Chondrocyte (in vitro differentiated cells): ENCODE results near the gene C19orf47. TPM values are rescaled to one million over a fixed set of nuclear protein-coding genes. Genes with fewer than 3 reads are reported as not detected.

ENCODE experiments used
- DNase-seq: peaks from one replicate; pipeline ENCODE4 v3.0.0; 2021; ENCODE audit warnings: mixed read lengths, low spot score
- H3K27ac Mint-ChIP-seq: one replicate; pipeline ENCODE4 v1.8.0; 2021; ENCODE audit warnings: mild to moderate bottlenecking, moderate library complexity, mixed read lengths; ENCODE audit not compliant: unreplicated experiment
- H3K27me3 Mint-ChIP-seq: 2 replicates; pipeline ENCODE4 v1.8.0; 2021; ENCODE audit warnings: low read depth, mixed read lengths
- H3K36me3 Mint-ChIP-seq: 2 replicates; pipeline ENCODE4 v1.8.0; 2021; ENCODE audit warnings: low read depth, mixed read lengths
- H3K4me1 Mint-ChIP-seq: 2 replicates; pipeline ENCODE4 v1.8.0; 2021; ENCODE audit warnings: low read depth, mild to moderate bottlenecking, mixed read lengths
- H3K4me3 Mint-ChIP-seq: one replicate; pipeline ENCODE4 v1.8.0; 2021; ENCODE audit warnings: mild to moderate bottlenecking, moderate library complexity, mixed read lengths; ENCODE audit not compliant: unreplicated experiment
- H3K9me3 Mint-ChIP-seq: 2 replicates; pipeline ENCODE4 v1.8.0; 2021; ENCODE audit warnings: low read depth, mixed read lengths
- total RNA-seq: library from RNA; stranded (reverse); gene quantifications from 3 replicates; pipeline ENCODE4 v1.2.1, GENCODE V29; 2021
- TF ChIP-seq, protein P1 (sequence below): fragments of 200-600 bp; sonication (generic); IDR thresholded peaks from 2 replicates; pipeline ENCODE4 v1.5.0; 2021; ENCODE audit warnings: antibody characterized with exemption, mild to moderate bottlenecking, moderate library complexity

C19orf47 gene
- total RNA-seq, 1 donor from 2014 or later = 21.5 TPM

DNA sequence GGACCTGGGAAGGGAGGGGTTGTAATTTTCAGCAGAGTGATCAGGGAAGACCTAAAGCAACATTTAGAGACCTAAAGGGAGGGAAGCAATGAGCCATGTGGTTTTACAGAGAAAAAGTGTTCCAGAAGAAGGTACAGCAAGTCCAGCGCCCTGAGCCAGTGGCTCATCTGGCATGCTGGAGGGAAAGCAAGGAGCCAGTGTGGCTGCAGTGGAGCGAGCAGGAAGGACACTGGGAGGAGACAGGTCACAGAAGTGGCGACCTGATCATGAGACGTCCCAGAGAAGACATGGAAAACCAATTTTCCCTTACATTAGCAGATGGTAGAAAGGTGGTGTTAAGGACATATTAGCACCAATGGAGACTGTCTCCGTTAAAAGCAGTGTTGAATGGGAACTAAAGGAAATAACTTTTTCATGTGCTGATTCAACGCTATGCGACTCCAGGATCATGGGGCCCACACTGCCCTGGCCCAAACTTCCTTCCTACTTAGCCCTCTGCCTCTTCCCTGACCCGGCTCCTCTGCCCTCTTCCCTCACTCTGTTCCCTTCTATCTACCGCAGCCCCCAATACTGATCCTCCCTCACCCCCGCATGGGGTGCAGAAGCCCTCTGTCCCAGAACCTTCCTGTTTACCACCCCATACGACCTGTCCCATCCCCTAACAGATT is 5.4 kb downstream of the C19orf47 start:
- TF ChIP-seq, protein P1, sequence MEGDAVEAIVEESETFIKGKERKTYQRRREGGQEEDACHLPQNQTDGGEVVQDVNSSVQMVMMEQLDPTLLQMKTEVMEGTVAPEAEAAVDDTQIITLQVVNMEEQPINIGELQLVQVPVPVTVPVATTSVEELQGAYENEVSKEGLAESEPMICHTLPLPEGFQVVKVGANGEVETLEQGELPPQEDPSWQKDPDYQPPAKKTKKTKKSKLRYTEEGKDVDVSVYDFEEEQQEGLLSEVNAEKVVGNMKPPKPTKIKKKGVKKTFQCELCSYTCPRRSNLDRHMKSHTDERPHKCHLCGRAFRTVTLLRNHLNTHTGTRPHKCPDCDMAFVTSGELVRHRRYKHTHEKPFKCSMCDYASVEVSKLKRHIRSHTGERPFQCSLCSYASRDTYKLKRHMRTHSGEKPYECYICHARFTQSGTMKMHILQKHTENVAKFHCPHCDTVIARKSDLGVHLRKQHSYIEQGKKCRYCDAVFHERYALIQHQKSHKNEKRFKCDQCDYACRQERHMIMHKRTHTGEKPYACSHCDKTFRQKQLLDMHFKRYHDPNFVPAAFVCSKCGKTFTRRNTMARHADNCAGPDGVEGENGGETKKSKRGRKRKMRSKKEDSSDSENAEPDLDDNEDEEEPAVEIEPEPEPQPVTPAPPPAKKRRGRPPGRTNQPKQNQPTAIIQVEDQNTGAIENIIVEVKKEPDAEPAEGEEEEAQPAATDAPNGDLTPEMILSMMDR = no peak
- Mint-ChIP-seq H3K4me1 (peaks cover 43% of the 10 kb centered on the region), H3K27ac (peak overlapping the region; percentile 96), H3K4me3 (no peak overlapping the region), H3K27me3 (no peaks in the 10 kb centered on the region), H3K9me3 (no peaks in the 10 kb centered on the region), H3K36me3 (peaks cover 8% of the 10 kb centered on the region)
- DNase-seq = no peak

DNA sequence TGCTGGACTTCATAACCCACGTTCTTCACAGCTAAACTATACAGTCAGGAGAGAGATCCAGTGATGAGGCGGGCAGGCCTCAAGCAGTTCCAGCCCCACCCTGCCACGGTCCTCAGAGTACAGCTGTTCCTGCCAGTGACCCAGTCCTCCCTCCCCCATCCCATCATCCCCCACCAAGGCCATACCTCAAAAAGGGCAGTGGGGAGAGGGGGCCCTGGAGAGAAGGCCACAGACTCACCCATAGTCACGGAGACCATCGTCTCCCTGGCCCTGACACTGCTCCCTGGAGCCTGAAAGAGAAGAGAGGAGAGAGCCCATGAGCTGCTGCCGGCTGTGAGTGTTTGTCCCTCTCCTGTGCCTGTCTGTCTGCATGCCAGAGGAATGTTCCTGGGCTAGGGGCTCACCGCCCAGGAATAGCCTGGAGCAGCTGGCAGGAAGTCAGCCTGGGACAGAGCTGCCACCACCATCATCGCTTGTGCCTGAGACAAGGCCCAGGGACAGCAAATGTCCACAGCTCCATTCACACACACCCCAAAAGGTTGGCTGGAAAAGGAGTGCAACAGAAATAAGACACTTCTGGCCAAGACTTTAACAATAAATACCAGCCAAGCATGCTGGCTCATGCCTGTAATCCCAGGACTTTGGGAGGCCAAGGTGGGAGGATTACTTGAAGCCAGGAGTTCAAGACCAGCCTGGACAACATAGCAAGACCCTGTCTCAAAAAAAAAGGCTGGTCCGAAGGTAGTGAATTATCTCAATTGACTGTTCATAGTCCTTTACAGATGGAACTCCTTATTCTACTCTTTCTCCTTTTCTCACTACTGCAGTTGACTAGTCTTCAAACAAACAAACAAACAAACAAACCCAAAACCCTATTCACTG is 6.4 kb downstream of the C19orf47 start:
- Mint-ChIP-seq H3K27me3 (no peaks in the 10 kb centered on the region), H3K4me1 (peaks cover 34% of the 10 kb centered on the region), H3K9me3 (no peaks in the 10 kb centered on the region), H3K27ac (peak overlapping the region; percentile 96), H3K4me3 (peak overlapping the region; percentile 67), H3K36me3 (peaks cover 8% of the 10 kb centered on the region)
- TF ChIP-seq, protein P1 = no peak
- DNase-seq = no peak

DNA sequence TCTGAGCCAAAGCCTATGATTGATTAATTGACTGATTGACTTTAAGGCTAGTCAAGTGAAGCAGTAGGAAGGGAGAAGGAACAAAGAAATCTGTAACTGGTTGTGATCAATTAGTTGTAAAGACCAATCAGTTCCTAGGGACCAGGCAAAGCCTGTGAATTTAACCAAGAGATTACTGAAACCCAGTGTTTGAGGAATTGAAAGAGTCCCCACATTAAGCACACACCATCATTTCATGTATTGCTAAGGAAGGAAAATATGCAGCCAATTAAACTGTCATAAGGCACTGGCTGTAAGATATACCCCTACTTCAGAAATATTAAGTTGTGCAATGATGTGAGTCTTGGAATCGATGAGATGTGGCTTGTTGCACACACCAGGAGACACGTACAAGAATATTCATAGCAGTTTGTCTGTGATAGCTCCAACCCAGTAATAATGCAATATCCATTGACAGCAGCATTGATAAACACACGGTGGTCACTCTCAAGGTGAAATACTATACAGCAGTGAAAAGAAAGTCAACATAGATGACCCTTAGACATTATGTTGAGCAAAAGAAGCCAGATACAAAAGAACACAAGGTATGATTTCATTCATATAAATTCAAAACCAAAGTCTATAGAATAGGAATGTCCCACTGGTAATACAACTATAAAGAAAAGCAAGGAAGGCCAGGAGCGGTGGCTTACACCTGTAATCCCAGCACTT is 9.0 kb downstream of the C19orf47 start:
- H3K4me1 Mint-ChIP-seq = peaks cover 24% of the 10 kb centered on the region
- no peak overlapping the region for H3K4me3 Mint-ChIP-seq
- no peaks in the 10 kb centered on the region for H3K9me3 Mint-ChIP-seq
- peaks cover 13% of the 10 kb centered on the region for H3K36me3 Mint-ChIP-seq
- TF ChIP-seq, protein P1 = no peak
- no peaks in the 10 kb centered on the region for H3K27me3 Mint-ChIP-seq
- DNase-seq = no peak
- no peak overlapping the region for H3K27ac Mint-ChIP-seq

DNA sequence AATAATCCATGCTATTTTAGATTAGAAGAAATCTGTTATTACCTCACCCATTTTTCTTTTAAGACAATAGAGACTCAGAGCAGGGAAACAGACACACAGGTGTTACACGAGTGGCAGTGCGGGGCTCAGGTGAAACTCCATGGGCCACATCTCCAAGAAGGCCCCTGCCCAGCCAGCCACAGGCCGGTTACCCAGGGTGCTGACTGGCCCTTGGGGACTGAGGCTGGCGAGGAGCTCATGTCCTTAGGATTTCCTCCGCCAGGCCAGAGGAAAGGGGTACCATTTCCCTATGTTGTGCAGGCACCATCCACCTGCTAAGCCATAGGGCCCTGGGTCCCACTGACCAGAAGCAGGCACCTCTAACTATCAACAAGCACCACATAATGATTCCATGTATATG is 10.6 kb downstream of the C19orf47 start:
- H3K9me3 Mint-ChIP-seq = no peaks in the 10 kb centered on the region
- no peak for DNase-seq
- no peak overlapping the region for H3K27ac Mint-ChIP-seq
- peaks cover 17% of the 10 kb centered on the region for H3K4me1 Mint-ChIP-seq
- no peak overlapping the region for H3K4me3 Mint-ChIP-seq
- no peaks in the 10 kb centered on the region for H3K27me3 Mint-ChIP-seq
- TF ChIP-seq, protein P1 = no peak
- peaks cover 20% of the 10 kb centered on the region for H3K36me3 Mint-ChIP-seq

DNA sequence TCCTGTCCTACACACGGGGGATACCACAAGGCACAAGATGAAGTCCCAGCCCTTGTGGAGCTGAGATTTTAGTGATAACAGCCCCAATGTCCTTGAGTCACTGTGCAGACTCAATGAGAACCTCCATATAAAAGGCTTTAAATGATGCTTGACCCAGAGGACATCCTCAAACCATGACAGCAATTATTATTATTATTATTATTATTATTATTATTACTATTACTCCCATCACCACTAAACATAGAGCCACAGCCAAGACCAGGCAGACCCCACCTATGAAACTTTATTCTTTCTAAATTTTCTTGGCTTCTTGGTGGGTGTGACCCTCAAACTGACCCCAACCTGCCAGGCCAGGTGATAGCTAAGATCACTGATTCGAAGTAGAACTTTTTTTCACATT is 11.1 kb downstream of the C19orf47 start:
- TF ChIP-seq, protein P1 = no peak
- Mint-ChIP-seq H3K27ac (no peak overlapping the region), H3K9me3 (no peaks in the 10 kb centered on the region), H3K4me3 (no peak overlapping the region), H3K36me3 (peaks cover 23% of the 10 kb centered on the region), H3K4me1 (peaks cover 12% of the 10 kb centered on the region), H3K27me3 (no peaks in the 10 kb centered on the region)
- no peak for DNase-seq
